Dendritic cell treated with granulocyte-macrophage colony-stimulating factor and Interleukin-4, amounts not matched to agents 40 ng/mL and 50 ng/mL, for 4 days (primary cell): ENCODE measurements around the gene LPCAT1.

Experiments used
- H3K27ac Mint-ChIP-seq: one replicate; pipeline ENCODE4 v1.8.0; 2022; ENCODE audit warnings: mild to moderate bottlenecking, mixed read lengths
- H3K27me3 Mint-ChIP-seq: one replicate; pipeline ENCODE4 v1.8.0; 2022; ENCODE audit warnings: mild to moderate bottlenecking, mixed read lengths
- H3K36me3 Mint-ChIP-seq: one replicate; pipeline ENCODE4 v1.8.0; 2022; ENCODE audit warnings: low read depth, mixed read lengths
- H3K4me1 Mint-ChIP-seq: one replicate; pipeline ENCODE4 v1.8.0; 2022; ENCODE audit warnings: low read depth, mixed read lengths
- H3K4me3 Mint-ChIP-seq: one replicate; pipeline ENCODE4 v1.8.0; 2022; ENCODE audit warnings: mild to moderate bottlenecking, moderate library complexity, mixed read lengths
- H3K9me3 Mint-ChIP-seq: one replicate; pipeline ENCODE4 v1.8.0; 2022; ENCODE audit warnings: mixed read lengths
- intact Hi-C: fragments of 100-400 bp; cut with micrococcal nuclease; formaldehyde crosslinking; loops from one replicate; pipeline ENCODE4 v1.15.0; 2022

The LPCAT1 gene

GRCh38 chr5:1549475-1550030 lies 25.8 kb upstream of the LPCAT1 start:
- peaks cover 13% of the 10 kb centered on the region for H3K4me1 Mint-ChIP-seq
- no peak overlapping the region for H3K4me3 Mint-ChIP-seq
- H3K36me3 Mint-ChIP-seq = no peaks in the 10 kb centered on the region
- intact Hi-C loops = no loop called here
- H3K27me3 Mint-ChIP-seq = peaks cover 52% of the 10 kb centered on the region
- no peak overlapping the region for H3K27ac Mint-ChIP-seq
- no peaks in the 10 kb centered on the region for H3K9me3 Mint-ChIP-seq

GRCh38 chr5:1548702-1549474 lies 25.1 kb upstream of the LPCAT1 start:
- Mint-ChIP-seq H3K4me3 (no peak overlapping the region), H3K36me3 (no peaks in the 10 kb centered on the region), H3K27ac (no peak overlapping the region), H3K27me3 (peaks cover 46% of the 10 kb centered on the region), H3K4me1 (peaks cover 18% of the 10 kb centered on the region), H3K9me3 (no peaks in the 10 kb centered on the region)
- intact Hi-C loops = no loop called here

GRCh38 chr5:1547655-1548054 lies 23.9 kb upstream of the LPCAT1 start:
- no peak overlapping the region for H3K27ac Mint-ChIP-seq
- H3K36me3 Mint-ChIP-seq = no peaks in the 10 kb centered on the region
- peaks cover 27% of the 10 kb centered on the region for H3K4me1 Mint-ChIP-seq
- H3K9me3 Mint-ChIP-seq = no peaks in the 10 kb centered on the region
- H3K27me3 Mint-ChIP-seq = peaks cover 37% of the 10 kb centered on the region
- H3K4me3 Mint-ChIP-seq = no peak overlapping the region
- intact Hi-C loops = no loop called here

- intact Hi-C loops = no loop called here
- Mint-ChIP-seq H3K27me3 (peaks cover 37% of the 10 kb centered on the region), H3K27ac (no peak overlapping the region)
Measured at GRCh38 chr5:1547236-1547635, 23.5 kb upstream of the LPCAT1 start.

GRCh38 chr5:1546556-1546955 lies 22.8 kb upstream of the LPCAT1 start:
- H3K4me1 Mint-ChIP-seq = peaks cover 35% of the 10 kb centered on the region
- H3K36me3 Mint-ChIP-seq = no peaks in the 10 kb centered on the region
- no peak overlapping the region for H3K27ac Mint-ChIP-seq
- peaks cover 31% of the 10 kb centered on the region for H3K27me3 Mint-ChIP-seq
- H3K9me3 Mint-ChIP-seq = no peaks in the 10 kb centered on the region
- H3K4me3 Mint-ChIP-seq = no peak overlapping the region
- intact Hi-C loops = no loop called here

More at GRCh38 chr5:1547236-1547635, 23.5 kb upstream of the LPCAT1 start:
- Mint-ChIP-seq H3K4me3 (no peak overlapping the region), H3K9me3 (no peaks in the 10 kb centered on the region), H3K36me3 (no peaks in the 10 kb centered on the region), H3K4me1 (peaks cover 31% of the 10 kb centered on the region)

- Mint-ChIP-seq H3K27ac (no peak overlapping the region), H3K4me3 (no peak overlapping the region), H3K36me3 (no peaks in the 10 kb centered on the region), H3K4me1 (peaks cover 35% of the 10 kb centered on the region), H3K27me3 (peaks cover 28% of the 10 kb centered on the region), H3K9me3 (no peaks in the 10 kb centered on the region)
- intact Hi-C loops = no loop called here
Measured at GRCh38 chr5:1545805-1546355, 22.1 kb upstream of the LPCAT1 start.

GRCh38 chr5:1545126-1545804 lies 21.5 kb upstream of the LPCAT1 start:
- Mint-ChIP-seq H3K4me3 (no peak overlapping the region), H3K27me3 (peaks cover 23% of the 10 kb centered on the region)

GRCh38 chr5:1544294-1544961 lies 20.7 kb upstream of the LPCAT1 start:
- Mint-ChIP-seq H3K9me3 (no peaks in the 10 kb centered on the region), H3K4me1 (peaks cover 35% of the 10 kb centered on the region), H3K4me3 (no peak overlapping the region), H3K36me3 (no peaks in the 10 kb centered on the region), H3K27ac (no peak overlapping the region), H3K27me3 (peaks cover 18% of the 10 kb centered on the region)
- intact Hi-C loops = no loop called here

More at GRCh38 chr5:1545126-1545804, 21.5 kb upstream of the LPCAT1 start:
- Mint-ChIP-seq H3K9me3 (no peaks in the 10 kb centered on the region), H3K27ac (no peak overlapping the region), H3K4me1 (peaks cover 35% of the 10 kb centered on the region), H3K36me3 (no peaks in the 10 kb centered on the region)
- intact Hi-C loops = no loop called here

GRCh38 chr5:1543398-1544293 lies 19.9 kb upstream of the LPCAT1 start:
- no peak overlapping the region for H3K27ac Mint-ChIP-seq
- no peak overlapping the region for H3K4me3 Mint-ChIP-seq
- H3K36me3 Mint-ChIP-seq = no peaks in the 10 kb centered on the region
- H3K27me3 Mint-ChIP-seq = peaks cover 17% of the 10 kb centered on the region
- intact Hi-C loops = no loop called here
- peaks cover 35% of the 10 kb centered on the region for H3K4me1 Mint-ChIP-seq
- no peaks in the 10 kb centered on the region for H3K9me3 Mint-ChIP-seq

GRCh38 chr5:1542781-1543180 lies 19.0 kb upstream of the LPCAT1 start:
- H3K36me3 Mint-ChIP-seq = no peaks in the 10 kb centered on the region
- peaks cover 35% of the 10 kb centered on the region for H3K4me1 Mint-ChIP-seq
- intact Hi-C loops = no loop called here
- H3K27me3 Mint-ChIP-seq = peaks cover 10% of the 10 kb centered on the region
- no peak overlapping the region for H3K27ac Mint-ChIP-seq
- H3K9me3 Mint-ChIP-seq = no peaks in the 10 kb centered on the region
- no peak overlapping the region for H3K4me3 Mint-ChIP-seq

GRCh38 chr5:1541702-1542400 lies 18.1 kb upstream of the LPCAT1 start:
- intact Hi-C loops = no loop called here
- H3K4me1 Mint-ChIP-seq = peaks cover 43% of the 10 kb centered on the region
- no peaks in the 10 kb centered on the region for H3K9me3 Mint-ChIP-seq
- H3K4me3 Mint-ChIP-seq = no peak overlapping the region
- peaks cover 8% of the 10 kb centered on the region for H3K27me3 Mint-ChIP-seq
- H3K27ac Mint-ChIP-seq = no peak overlapping the region
- H3K36me3 Mint-ChIP-seq = no peaks in the 10 kb centered on the region

GRCh38 chr5:1540831-1541701 lies 17.3 kb upstream of the LPCAT1 start:
- Mint-ChIP-seq H3K36me3 (no peaks in the 10 kb centered on the region), H3K27me3 (peaks cover 5% of the 10 kb centered on the region), H3K27ac (no peak overlapping the region), H3K4me1 (peaks cover 44% of the 10 kb centered on the region), H3K4me3 (no peak overlapping the region), H3K9me3 (no peaks in the 10 kb centered on the region)
- intact Hi-C loops = no loop called here
